Nephron (organoid): ENCODE results near the gene GP1BA.

Experiments
- H3K27ac Mint-ChIP-seq, 3 experiments: 2 replicates each; pipeline ENCODE4 v1.8.0; 2020; ENCODE audit warnings: mixed read lengths in 3 of 3, mild to moderate bottlenecking in 2 of 3, moderate library complexity in 1 of 3
- H3K27me3 Mint-ChIP-seq: 2 replicates; pipeline ENCODE4 v1.8.0; 2021; ENCODE audit warnings: low read depth, mild to moderate bottlenecking, moderate library complexity, mixed read lengths
- H3K36me3 Mint-ChIP-seq: 2 replicates; pipeline ENCODE4 v1.8.0; 2020; ENCODE audit warnings: low read depth, mixed read lengths
- H3K4me1 Mint-ChIP-seq: 2 replicates; pipeline ENCODE4 v1.8.0; 2020; ENCODE audit warnings: mixed read lengths
- H3K4me3 Mint-ChIP-seq, 3 experiments: 2 replicates each; pipeline ENCODE4 v1.8.0; 2020; ENCODE audit warnings: mild to moderate bottlenecking in 3 of 3, mixed read lengths in 3 of 3, moderate library complexity in 2 of 3
- H3K9me3 Mint-ChIP-seq: 2 replicates; pipeline ENCODE4 v1.8.0; 2020; ENCODE audit warnings: mixed read lengths
- CTCF ChIP-seq, 3 experiments: fragments of 200-600 bp; sonication (generic); IDR thresholded peaks; one replicate each; pipeline ENCODE4 v1.5.0; 2021; ENCODE audit warnings: antibody characterized with exemption in 3 of 3; ENCODE audit not compliant: unreplicated experiment in 3 of 3

Gene GP1BA

GRCh38 chr17:4969551-4970173 lies 37.6 kb downstream of the GP1BA start:
- H3K4me3 Mint-ChIP-seq, result no peak overlapping the region
- H3K27ac Mint-ChIP-seq, result no peak overlapping the region
- no peaks in the 10 kb centered on the region for H3K9me3 Mint-ChIP-seq
- H3K36me3 Mint-ChIP-seq, result peaks cover 31% of the 10 kb centered on the region
- no peak for TF ChIP-seq CTCF (IDR thresholded peaks at IDR 0.05; ENCODE audit: unreplicated experiment in 3 of 3)
- H3K27me3 Mint-ChIP-seq, result no peaks in the 10 kb centered on the region
- H3K4me1 Mint-ChIP-seq, result peaks cover 29% of the 10 kb centered on the region

- Mint-ChIP-seq H3K27ac (peak overlapping the region in 2 of 3 experiments; percentile 62 to 76), H3K27me3 (no peaks in the 10 kb centered on the region), H3K4me1 (peaks cover 29% of the 10 kb centered on the region), H3K4me3 (peak overlapping the region; percentile 70 to 82 (median 72)), H3K36me3 (peaks cover 30% of the 10 kb centered on the region), H3K9me3 (no peaks in the 10 kb centered on the region)
- TF ChIP-seq CTCF (IDR thresholded peaks at IDR 0.05; ENCODE audit: unreplicated experiment in 3 of 3), result no peak
These were observed 38.2 kb downstream of the GP1BA start for GRCh38 chr17:4970273-4970672.

GRCh38 chr17:4971826-4972225 lies 39.7 kb downstream of the GP1BA start:
- TF ChIP-seq CTCF (IDR thresholded peaks at IDR 0.05; ENCODE audit: unreplicated experiment in 3 of 3), result no peak
- H3K27ac Mint-ChIP-seq, result no peak overlapping the region
- H3K4me3 Mint-ChIP-seq, result no peak overlapping the region
- no peaks in the 10 kb centered on the region for H3K9me3 Mint-ChIP-seq
- H3K27me3 Mint-ChIP-seq, result no peaks in the 10 kb centered on the region
- peaks cover 26% of the 10 kb centered on the region for H3K36me3 Mint-ChIP-seq
- H3K4me1 Mint-ChIP-seq, result peaks cover 22% of the 10 kb centered on the region

GRCh38 chr17:4972322-4972721 lies 40.2 kb downstream of the GP1BA start:
- H3K36me3 Mint-ChIP-seq, result peaks cover 26% of the 10 kb centered on the region
- no peaks in the 10 kb centered on the region for H3K9me3 Mint-ChIP-seq
- H3K27ac Mint-ChIP-seq, result no peak overlapping the region
- H3K27me3 Mint-ChIP-seq, result no peaks in the 10 kb centered on the region
- TF ChIP-seq CTCF (IDR thresholded peaks at IDR 0.05; ENCODE audit: unreplicated experiment in 3 of 3), result no peak
- H3K4me3 Mint-ChIP-seq, result peak overlapping the region in 2 of 3 experiments; percentile 31 to 55
- peaks cover 22% of the 10 kb centered on the region for H3K4me1 Mint-ChIP-seq

- H3K27ac Mint-ChIP-seq, result no peak overlapping the region
- H3K4me1 Mint-ChIP-seq, result peaks cover 22% of the 10 kb centered on the region
- H3K9me3 Mint-ChIP-seq, result no peaks in the 10 kb centered on the region
- H3K4me3 Mint-ChIP-seq, result peak overlapping the region in 2 of 3 experiments; percentile 31 to 55
- H3K36me3 Mint-ChIP-seq, result peaks cover 26% of the 10 kb centered on the region
- no peak for TF ChIP-seq CTCF (IDR thresholded peaks at IDR 0.05; ENCODE audit: unreplicated experiment in 3 of 3)
- H3K27me3 Mint-ChIP-seq, result no peaks in the 10 kb centered on the region
These were observed 40.7 kb downstream of the GP1BA start for GRCh38 chr17:4972752-4973151.
